ENCODE data around the gene ZC3H18.
"Not testable (repeated sequence)": the region's sequence is repeated elsewhere in the genome, so short reads cannot be mapped to it uniquely, and the experiment has no call there.

ZC3H18 gene

DNA sequence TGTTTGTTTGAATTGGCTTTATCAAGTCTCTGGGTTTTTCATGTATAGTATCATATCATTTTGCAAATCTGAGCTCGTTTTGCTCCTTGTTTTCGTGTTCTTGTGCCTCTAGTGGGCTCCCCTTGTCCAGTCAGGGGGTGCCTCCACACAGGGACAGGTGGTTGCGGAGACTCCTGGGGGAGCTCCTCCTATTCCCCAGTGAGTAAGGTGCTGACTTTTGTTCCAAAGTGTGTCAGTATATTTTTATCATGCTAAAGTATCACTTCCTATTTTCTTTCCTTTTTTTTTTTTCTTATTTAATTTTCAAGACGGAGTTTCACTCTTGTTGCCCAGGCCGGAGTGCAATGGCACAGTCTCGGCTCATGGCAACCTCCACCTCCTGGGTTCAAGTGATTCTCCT is 37.9 kb downstream of the ZC3H18 start:
- DNase-seq = no peak

DNA sequence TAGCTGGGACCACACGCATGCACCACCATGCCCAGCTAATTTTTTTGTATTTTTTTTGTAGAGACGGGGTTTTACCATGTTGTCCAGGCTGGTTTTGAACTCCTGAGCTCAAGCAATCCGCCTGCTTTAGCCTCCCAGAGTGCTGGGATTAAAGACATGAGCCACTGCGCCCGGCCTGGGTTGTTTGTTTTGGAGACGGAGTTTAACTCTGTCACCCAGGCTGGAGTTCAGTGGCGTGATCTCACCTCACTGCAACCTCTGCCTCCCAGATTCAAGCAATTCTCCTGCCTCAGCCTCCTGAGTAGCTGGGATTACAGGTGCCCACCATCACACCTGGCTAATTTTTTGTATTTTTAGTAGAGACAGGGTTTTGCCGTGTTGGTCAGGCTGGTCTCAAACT is 39.2 kb downstream of the ZC3H18 start:
- DNase-seq = not testable (repeated sequence)

DNA sequence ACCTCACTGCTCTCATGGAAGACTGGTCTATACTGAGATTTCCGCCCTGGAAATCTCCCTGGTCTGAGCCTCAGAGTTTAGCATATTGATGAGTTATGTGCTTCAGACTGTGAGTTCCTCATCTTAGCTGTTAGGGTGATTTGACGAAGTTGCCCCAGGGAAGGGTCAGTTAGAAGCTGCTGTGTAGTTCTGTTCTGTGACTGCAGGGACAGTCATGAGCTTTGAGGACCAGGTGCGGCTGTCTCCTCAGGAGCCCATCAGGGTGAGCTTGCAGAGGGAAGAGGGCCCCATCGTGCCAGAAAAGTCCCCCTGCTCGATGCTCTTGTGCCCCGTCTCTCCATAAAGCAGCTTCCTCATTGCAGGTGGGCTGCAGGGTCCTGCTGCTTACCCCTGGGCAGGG is 39.9 kb downstream of the ZC3H18 start:
- no peak for DNase-seq

DNA sequence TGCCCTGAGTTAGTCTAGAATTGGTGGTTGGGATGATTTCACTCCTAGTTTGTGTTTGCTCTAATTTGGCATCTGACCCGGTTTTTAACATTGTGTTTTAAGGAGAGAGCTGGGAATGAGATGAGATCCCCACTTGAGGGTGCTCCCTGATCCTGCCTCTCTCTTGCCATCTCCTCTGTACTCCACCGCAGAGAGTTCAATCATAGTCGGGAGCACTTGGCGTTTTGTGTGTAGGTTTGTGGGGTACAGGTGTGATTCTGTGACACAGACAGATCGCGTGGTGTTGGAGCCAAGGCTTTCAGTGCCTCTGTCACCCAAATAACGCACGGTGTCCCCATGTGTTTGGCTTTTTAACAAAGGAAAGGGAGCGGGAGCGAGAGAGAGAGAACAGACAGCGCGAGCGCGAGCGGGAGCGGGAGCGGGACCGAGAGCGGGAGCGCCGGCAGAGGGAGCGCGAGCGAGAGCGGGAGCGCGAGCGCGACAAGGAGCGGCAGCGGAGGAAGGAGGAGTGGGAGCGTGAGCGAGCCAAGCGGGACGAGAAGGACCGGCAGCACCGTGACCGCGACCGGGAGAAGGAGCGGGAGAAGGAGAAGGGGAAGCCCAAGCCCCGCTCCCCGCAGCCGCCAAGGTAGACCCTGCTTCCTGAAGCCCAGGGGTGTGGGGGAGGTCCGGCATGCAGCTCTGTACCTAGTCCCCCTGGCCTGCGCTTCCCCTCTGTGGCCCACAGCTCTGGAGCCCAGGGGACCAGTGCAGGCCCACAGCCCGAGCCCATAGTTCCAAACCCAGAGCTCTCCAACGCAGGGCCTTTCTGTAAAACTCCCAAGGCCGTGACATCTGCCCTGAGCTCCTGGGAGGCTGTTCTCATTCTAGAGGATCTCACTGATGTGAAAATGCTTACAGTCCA is 41.0 kb downstream of the ZC3H18 start:
- no peak for DNase-seq

DNA sequence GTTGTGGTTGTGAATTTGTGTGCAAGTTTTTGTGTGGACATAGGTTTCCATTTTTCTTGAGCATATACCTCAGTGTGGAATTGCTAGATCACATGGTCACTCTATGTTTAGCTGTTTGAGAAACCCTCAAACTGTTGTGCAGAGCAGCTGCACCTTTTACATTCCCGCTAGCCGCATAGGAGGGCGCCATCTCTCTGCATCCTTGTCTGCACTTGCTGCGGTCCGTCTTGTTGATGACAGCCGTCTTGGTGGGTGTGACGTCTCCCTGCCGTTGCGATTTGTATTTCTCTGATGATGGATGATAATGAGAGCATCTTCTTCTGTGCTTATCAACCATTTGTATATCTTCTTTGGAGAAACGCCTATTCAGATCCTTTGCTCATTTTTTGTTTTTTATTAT is 43.1 kb downstream of the ZC3H18 start:
- DNase-seq = no peak

DNA sequence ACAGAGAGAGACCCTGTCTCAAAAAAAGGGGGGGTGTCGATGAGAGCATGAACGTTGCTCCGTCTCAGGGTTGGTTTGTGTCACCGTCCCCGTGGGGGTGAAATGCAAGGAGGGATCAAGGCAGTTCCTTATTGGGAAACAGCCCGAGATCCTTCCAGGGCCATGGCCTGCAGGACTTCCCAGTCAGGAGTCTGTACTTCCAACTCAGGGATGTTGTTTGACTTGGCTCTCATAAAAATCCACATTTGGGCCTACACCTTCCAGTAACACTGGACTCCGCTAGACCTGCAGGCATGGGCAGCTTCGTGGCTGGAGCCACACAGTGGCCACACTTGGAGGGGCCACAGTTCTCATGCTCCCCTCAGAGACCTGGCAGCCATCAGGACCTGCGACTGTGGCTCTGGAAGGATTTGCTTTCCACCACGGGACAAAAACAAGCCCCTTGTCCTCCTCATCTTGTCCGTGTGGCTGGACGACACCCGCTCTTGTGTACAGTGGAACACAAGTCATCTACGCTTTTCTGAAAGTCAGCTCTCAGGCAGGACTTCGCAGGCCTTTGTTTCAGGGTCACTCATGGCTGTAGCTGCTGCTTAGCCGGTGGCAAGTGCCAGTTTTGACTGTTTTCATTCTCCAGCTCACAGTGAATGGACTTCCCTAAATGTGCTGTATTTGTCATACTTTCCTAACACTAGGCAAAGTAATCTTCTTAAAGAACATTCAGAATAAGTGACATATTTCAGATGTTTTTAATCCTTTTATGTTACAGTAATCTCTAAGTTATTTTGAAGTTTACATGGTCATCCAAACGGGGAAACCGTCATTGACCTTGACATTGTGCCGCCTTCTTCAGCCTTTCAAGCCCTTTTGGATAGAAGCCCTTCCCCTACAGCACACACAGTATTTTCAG is 44.0 kb downstream of the ZC3H18 start:
- no peak for DNase-seq

DNA sequence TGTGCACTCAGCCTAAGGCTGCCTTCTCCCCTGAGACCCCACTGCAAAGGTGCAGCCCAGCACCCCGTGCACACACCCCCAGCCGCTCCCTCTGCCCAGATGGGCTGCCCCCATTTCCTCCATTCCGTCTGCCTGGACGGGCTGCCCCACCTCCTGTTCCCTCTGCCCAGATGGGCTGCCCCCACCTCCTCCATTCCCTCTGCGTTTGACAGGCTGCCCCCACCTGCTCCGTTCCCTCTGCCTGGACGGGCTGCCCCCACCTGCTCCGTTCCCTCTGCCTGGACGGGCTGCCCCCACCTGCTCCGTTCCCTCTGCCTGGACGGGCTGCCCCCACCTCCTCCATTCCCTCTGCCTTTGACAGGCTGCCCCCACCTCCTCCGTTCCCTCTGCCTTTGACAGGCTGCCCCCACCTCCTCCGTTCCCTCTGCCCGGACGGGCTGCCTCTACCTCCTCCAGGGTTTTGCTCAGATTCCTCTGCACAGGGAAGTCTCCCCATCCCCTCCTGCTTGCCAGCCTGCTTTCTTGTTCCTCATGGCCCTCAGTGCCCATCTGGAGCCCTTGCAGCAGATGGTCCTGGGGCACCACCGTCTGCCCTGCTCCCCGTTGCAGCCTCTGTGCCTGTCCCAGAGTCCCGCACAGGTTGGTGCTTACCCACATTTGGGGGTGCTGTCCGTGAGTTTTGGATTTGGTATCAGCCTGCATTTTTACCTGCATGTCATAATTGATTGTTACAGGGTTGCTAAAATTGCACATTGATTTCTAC is 44.8 kb downstream of the ZC3H18 start:
- no peak for DNase-seq

DNA sequence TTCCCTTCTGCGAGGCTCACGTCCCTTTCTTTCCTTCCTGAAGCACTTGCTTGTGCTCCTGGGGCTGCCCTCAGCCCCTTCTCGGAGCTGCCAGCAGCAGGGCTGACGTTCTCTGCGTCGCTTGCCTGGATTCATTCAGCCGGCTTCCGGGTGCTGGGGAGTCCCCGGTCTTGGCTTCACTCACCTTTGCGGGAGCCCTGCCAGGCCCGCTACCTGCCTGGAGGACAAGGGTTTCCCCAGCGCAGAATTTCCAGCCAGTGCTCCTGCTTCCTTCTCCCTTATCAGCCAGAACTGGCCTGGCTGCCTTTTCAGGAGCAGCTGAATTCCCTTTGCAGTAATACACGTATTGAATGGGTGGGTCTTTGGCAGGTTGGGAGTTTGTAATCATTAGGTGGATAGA is 46.1 kb downstream of the ZC3H18 start:
- DNase-seq = no peak

DNA sequence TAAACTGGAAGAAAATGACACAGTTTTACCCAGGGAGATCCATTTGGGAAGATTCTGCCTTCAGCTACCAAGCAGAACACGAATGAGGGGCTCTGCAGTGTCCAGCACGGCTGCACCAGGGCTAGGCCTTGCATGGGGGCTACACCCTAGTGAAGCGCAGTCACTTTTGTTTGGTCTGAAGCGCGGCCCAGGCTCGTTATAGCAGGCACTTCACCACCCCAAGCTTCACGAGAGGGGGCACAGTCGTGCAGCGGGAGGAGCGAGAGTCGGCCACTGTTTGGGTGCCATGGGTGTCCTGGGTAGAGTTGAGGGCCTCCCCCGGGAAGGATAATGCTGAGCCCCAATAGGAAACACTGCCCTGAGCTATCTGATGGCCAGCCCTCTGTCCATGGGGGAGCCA is 46.5 kb downstream of the ZC3H18 start:
- no peak for DNase-seq

DNA sequence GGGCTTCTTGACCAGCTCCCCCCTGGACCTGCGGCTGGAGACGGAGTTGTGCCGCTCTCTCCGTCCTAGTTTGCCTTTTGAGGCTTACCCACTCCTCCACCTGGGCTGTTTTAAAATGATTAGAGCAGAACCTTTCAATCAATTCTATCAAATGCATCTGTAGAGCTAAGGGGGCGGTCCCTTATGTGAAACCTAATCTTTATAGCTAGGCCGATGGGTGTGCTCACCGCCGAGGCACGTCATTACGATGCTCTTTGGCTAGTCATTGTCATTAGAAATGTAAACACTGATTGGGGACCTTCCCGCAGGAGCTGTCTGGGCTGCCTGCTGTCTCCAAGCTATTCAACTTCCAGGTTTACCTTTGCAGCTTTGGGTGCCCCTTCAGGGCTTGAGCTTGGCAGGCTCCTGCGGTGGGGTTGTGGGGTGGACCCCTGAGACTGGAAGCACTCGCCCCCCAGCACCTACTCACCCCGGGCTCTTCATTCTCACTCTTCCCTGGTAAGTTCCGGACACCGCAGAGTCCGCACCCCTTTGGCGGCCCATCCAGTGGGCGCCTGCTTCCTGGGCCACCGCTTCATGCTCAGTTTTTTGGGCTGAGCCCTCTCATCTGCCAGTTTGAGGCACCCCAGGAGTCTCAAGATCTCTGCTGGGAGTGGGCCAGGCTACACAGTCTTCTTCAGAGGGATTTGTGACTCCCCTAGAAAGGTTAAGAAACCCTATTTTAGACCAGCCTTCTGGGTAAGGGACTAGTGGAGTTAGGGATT is 47.2 kb downstream of the ZC3H18 start:
- peak; percentile 56 for DNase-seq

DNA sequence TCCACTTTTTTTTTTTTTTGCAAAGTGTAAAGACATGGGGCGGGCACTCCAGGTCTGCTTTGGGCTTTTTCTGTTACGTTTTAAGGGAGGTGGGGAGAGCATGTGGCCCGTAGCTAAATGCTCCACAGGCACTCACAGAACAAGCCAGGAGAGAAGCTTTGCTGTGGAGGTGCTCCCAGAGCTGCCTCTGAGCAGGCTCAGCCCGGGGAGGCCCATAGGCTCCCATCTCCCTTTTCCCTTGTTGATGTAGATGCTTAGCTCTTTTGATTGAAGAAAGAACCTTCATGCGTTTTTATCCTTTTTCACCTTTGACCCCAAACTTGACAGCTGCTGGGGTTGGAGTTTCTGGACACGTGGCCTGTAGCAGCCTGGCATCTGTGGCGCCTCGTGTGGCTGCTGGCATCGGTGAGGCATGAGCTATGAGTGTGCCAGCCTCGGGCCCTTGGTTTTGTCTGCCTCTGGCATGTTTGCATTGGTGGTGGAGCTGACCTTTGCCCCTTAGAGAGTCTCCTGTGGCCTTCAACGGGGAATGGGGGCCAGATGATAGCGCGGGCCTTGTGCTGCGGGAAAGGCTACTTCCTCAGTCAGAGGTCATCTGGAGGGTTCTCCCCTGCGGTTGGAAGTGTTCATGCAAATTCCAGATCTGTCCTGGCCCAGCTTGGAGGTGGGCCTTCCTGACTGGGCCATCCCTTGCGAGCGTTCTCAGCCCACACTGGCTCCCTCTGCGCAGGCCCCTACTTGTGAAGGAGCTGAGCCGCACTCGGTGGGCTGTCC is 48.2 kb downstream of the ZC3H18 start:
- DNase-seq = no peak

DNA sequence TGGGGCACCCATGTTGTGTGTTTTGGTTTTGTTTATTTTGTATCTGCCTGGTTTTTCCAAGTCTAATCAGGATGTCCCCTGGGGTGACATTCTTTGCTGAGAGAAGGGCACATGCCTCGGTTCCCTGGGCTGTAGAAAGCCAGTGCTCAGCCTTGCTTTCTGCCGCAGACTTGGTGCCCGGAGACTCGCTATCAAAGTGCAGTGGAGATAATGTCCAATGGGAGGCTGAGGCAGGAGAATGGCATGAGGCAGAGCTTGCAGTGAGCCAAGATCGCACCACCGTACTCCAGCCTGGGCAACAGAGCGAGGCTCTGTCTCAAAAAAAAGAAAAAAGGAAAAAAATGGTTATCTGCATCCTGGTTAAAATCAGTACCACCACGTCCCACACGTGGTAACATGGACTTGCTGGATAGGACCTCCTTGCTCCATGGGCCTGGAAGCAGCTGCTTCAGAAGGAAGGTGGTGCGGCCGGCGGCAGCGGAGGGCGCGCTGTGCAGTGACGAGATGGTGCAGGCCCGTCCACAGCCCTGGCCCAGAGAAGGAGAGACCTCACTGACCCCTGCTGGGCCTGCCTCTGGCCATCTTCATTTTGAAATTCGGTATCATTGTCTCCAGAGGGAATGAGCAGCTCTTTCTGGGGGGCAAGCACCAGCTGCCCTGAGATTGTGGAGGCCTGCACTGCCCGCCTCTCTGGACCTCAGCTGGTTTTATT is 48.9 kb downstream of the ZC3H18 start:
- no peak for DNase-seq

DNA sequence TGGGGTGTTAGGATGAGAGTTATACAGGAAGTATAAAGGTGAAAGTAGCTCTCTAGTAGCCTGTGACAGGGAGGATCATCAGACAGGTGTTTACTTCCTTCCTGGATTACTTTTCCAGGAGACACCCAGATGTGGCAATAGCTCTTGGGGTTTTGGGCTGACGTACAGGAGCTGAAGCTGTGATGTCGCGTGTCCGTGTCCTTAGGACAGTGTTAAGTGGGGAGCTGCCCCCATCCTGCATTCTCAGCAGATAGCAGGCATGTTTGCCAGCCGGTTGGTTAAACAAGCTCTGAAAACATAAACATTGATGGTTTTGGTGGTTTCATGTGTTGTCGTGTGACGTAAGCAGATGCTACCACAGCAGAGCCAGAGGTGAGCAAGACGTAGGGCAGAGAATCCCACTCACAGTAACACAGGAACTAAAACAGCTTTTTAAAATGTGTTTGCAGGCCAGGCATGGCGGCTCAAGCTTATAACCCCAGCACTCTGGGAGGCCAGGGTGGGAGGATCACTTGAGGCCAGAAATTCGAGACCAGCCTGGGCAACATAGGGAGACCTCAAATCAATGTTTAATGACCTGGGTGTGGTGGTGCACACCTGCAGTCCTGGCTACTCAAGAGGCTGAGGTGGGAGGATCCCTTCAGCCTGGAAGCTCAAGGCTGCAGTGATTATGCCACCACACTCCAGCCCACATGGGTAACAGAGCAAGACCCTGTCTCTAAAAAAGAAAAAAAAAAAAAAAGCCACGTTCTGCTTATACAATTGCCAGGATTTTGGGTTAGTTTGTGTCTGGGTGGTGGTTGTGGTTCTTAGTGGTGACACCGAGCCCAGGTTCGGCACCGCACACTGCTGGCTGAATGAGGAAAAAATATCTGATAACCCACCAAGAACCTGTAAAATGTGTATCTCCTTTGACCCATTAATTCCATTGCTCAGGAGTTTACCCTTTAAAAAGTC is 49.9 kb downstream of the ZC3H18 start:
- no peak for DNase-seq

DNA sequence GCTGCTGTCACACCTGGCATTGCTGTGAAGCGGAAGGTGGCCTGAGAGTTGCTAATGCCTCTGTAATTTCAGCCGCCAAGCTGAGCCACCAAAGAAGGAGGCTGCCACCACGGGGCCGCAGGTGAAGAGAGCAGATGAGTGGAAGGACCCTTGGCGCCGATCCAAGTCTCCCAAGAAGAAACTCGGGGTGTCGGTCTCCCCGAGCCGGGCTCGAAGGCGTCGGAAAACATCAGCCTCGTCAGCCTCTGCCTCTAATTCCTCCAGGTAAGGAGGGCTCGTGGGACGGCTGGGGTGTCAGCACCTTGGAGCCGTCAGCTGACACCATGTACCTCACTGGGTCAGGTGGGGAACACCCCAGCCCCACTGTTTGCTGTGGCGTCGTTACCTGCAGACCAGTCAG is 51.9 kb downstream of the ZC3H18 start:
- DNase-seq = no peak

DNA sequence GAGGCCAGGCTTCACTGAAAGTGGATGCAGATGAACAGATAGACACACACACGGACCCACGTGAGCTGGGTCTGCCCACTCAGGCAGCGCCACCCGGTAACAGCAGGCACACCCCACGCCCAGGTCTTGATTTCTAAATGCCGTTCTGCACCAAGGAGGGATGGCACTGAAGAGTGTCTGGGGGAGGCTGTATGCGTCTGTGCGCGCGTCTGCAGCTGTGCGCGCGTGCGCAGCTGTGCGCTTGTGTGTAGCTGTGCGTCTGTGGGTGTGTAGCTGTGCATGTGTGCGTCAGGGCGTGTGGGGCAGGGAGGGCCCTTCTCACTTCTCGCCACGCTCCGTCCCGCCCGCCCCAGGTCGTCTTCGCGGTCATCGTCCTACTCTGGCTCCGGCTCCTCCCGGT is 52.7 kb downstream of the ZC3H18 start:
- DNase-seq = no peak

DNA sequence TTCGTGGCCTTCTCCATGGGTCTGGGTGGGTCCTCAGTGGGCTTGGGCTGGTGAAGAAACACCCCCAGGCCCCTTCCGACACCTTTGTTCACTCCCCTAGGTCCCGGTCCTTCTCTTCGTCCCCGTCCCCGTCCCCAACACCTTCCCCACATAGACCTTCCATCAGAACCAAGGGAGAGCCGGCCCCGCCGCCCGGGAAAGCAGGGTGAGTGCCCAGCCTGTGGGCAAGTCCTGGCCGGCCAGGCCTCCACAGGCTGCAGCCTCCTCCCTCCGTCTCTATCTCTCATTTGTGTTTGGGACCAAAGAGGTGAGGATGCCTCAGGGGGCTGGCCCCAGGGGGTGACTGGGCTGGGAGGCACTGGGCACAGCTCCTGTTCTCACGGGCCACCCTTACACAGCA is 53.7 kb downstream of the ZC3H18 start:
- DNase-seq = no peak

DNA sequence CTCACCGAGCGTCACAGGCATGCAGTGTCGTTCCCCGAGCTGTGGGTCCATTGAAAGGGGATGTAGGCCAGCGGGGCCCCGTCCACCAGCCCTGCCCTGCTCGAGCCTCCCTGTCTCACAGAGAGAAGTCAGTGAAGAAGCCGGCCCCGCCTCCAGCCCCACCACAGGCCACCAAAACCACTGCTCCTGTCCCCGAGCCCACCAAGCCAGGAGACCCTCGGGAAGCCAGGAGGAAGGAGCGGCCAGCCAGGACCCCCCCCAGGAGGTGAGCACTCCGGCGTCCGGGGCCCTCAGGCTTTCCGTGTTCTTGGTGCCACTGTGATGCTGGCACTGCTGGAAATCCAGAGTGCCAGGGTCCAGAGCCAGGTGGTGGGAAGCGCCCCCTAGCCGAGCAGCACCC is 54.3 kb downstream of the ZC3H18 start:
- DNase-seq = no peak

DNA sequence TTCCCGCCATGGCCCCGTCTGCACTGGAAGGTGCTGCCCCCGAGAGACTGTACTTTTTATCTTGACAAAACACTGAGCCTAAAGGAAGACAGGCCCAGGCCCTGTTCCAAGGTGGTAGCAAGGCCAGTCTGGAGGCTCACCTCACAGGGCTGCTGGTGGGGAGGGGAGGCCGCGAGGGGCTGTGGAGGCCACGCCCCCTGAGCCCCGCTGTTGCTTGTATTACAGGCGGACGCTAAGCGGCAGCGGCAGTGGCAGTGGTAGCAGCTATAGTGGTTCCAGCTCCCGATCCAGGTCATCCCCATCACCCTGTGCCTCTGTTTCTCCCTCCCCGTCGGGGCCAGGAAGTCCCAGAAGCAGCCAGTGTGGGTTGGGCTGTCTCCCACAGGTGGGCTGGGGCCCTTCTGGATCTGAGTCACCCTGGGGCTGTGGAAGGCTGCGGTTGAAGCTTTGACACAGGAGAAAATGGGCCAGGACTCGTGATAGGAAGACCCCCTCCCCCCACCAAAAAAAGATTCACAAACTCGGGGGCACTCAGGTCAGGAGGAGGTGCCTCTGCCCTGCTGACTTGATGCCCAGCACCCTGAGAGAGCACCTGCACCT is 54.9 kb downstream of the ZC3H18 start:
- DNase-seq = no peak

DNA sequence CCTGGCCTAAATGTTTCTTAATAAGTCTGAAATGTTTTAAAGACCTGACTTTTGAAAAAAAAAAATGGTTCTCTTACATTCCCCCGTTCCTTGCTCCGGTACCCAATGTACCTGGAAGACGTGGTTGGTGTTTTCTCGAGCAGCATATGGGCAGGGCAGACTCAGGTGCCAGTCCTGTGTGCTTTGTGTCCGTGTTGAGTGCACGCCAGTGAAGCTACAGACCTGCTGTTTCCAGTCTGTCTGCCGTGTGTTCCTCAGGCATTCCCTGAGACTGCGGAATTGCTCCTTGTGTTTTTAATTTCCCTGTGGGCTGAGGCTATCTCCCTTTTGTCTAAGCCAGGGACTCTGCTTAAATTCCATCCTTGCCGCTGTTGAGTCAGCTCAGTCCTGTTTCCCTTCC is 56.4 kb downstream of the ZC3H18 start:
- DNase-seq = no peak

All from NCI-H146 (cell line).